Fibroblast of the aortic adventitia (primary cell): ENCODE measurements around the gene TRH. TPM values are rescaled to one million over a fixed set of nuclear protein-coding genes. Genes with fewer than 3 reads are reported as not detected.

Experiments used
- DNase-seq: peaks from one replicate; pipeline ENCODE4 v3.0.0-alpha.2; 2010; ENCODE audit warnings: low read depth
- H3K4me3 ChIP-seq: 2 replicates; pipeline ENCODE4 v1.5.1; 2011; ENCODE audit warnings: low read depth, mild to moderate bottlenecking, control low read depth, low read length, moderate library complexity
- total RNA-seq: library from RNA; depleted of rRNA; stranded (reverse); fragments of >200 nt; gene quantifications from 2 replicates; pipeline ENCODE4 v1.2.3, GENCODE V29; 2012; ENCODE audit warnings: low replicate concordance
- TF ChIP-seq, protein P1 (sequence below): IDR thresholded peaks from 2 replicates; pipeline ENCODE4 v1.5.1; 2011; ENCODE audit warnings: mild to moderate bottlenecking, low read length, control low read depth, inconsistent platforms; ENCODE audit not compliant: insufficient read depth

Gene TRH
- total RNA-seq, 1 donor = not detected

DNA sequence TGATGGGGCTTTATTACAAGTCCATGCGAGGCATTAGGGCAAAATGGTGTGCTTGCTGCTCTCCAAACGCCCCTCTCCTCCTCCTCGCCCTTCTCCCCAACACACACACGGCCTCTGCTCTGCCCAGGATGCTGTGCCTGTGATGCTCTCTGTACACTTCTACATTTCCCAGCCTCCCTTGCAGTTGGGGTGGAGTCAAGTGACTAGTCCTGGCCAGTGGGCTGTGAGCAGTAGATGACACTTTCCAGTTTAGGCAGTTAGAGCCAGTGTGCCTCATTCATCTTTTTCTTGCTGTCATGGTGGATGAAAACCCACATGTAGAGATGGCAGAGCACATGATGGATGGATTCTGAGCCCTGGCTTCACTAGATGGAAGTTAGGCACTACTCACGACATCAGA, 5.4 kb downstream of the TRH start:
- no peak for DNase-seq
- H3K4me3 ChIP-seq = no peak overlapping the region
- TF ChIP-seq, protein P1, sequence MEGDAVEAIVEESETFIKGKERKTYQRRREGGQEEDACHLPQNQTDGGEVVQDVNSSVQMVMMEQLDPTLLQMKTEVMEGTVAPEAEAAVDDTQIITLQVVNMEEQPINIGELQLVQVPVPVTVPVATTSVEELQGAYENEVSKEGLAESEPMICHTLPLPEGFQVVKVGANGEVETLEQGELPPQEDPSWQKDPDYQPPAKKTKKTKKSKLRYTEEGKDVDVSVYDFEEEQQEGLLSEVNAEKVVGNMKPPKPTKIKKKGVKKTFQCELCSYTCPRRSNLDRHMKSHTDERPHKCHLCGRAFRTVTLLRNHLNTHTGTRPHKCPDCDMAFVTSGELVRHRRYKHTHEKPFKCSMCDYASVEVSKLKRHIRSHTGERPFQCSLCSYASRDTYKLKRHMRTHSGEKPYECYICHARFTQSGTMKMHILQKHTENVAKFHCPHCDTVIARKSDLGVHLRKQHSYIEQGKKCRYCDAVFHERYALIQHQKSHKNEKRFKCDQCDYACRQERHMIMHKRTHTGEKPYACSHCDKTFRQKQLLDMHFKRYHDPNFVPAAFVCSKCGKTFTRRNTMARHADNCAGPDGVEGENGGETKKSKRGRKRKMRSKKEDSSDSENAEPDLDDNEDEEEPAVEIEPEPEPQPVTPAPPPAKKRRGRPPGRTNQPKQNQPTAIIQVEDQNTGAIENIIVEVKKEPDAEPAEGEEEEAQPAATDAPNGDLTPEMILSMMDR = no peak

- DNase-seq = no peak
- TF ChIP-seq, protein P1 = no peak
- H3K4me3 ChIP-seq = no peak overlapping the region
Observed at GRCh38 chr3:129983561-129983960, 9.0 kb downstream of the TRH start.

- H3K4me3 ChIP-seq = no peak overlapping the region
- TF ChIP-seq, protein P1 = no peak
- peak; percentile 5 for DNase-seq
Observed at GRCh38 chr3:129984125-129984524, 9.6 kb downstream of the TRH start.

GRCh38 chr3:129985113-129985512, 10.6 kb downstream of the TRH start:
- TF ChIP-seq, protein P1 = no peak
- DNase-seq = no peak
- no peak overlapping the region for H3K4me3 ChIP-seq

- TF ChIP-seq, protein P1 = no peak
- DNase-seq = no peak
Observed at GRCh38 chr3:129988429-129988828, 13.9 kb downstream of the TRH start.

DNA sequence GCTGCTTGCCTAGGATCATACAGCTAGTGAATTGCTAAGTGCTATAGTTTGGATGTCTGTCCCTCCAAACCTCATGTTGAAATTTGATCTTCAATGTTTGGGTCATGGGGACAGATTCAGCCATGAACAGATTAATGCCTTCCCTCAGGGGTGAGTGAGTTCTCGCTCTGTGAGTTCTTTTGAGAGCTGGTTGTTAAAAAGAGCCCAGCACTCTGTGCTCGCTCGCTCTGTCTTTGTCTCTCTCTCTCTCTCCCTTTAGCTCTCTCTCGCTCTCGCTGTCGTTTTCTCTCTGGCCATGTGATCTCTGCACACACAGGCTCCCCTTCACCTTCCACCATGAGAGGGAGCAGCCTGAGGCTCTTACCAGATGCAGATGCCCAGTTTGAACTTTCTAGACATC, 14.9 kb downstream of the TRH start:
- DNase-seq = no peak
- TF ChIP-seq, protein P1 = no peak
- H3K4me3 ChIP-seq = no peak overlapping the region

More at GRCh38 chr3:129988429-129988828, 13.9 kb downstream of the TRH start:
- H3K4me3 ChIP-seq = no peak overlapping the region

DNA sequence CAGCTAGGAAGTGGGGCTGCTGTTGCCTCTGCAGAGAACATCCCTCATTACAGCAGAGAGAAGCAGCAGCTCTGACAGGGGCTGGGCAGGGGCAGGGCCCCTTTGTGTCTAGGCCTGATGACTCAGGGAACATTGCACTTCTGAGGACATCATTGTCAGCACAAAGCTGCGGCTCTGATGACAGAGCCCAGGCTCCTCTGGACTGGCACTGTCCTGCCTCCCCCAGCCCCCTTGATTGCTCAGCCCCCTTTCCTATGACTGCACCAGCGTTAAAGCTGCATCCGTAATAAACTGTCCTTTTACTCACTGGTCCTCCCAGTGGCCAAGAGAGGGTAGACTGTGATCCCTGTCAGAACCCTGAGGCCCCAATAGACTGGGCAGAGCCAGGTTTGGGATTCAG, 18.3 kb downstream of the TRH start:
- no peak overlapping the region for H3K4me3 ChIP-seq
- TF ChIP-seq, protein P1 = peak; percentile 51
- DNase-seq = no peak
